DND-41 (cell line): Measurements from ENCODE around the gene CLEC12A.

Experiments used
- EZH2 ChIP-seq: IDR thresholded peaks from 3 replicates; pipeline ENCODE4 v1.6.1; 2012; ENCODE audit warnings: borderline replicate concordance, low read depth, mild to moderate bottlenecking, moderate library complexity, low read length, inconsistent platforms; ENCODE audit not compliant: severe bottlenecking
- TF ChIP-seq, protein P1 (sequence below): IDR thresholded peaks from 2 replicates; pipeline ENCODE4 v1.5.1; 2012; ENCODE audit warnings: borderline replicate concordance, low read length, moderate library complexity, mild to moderate bottlenecking; ENCODE audit not compliant: poor library complexity, severe bottlenecking; ENCODE audit errors: extremely low read depth

DNA sequence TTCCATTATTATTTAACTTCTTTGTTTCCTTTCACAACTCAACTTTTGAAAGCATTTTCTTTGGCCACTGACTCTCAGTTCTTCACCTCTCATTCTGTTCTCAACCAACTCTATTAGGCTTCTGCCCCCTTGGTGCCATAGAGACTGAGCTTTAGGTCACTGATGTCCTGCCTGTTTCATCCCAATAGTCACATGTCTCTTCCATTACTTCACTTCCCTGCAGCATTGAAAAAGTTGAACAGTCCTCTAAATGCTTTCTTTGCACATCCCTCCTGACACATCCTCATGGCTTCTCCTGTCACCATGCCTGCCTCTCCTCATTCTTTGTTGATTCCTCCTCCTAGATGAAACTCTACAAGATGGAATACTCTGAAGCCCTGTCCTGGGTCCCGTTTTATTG is 2.7 kb downstream of the CLEC12A start:
- no peak for TF ChIP-seq EZH2
- TF ChIP-seq, protein P1, sequence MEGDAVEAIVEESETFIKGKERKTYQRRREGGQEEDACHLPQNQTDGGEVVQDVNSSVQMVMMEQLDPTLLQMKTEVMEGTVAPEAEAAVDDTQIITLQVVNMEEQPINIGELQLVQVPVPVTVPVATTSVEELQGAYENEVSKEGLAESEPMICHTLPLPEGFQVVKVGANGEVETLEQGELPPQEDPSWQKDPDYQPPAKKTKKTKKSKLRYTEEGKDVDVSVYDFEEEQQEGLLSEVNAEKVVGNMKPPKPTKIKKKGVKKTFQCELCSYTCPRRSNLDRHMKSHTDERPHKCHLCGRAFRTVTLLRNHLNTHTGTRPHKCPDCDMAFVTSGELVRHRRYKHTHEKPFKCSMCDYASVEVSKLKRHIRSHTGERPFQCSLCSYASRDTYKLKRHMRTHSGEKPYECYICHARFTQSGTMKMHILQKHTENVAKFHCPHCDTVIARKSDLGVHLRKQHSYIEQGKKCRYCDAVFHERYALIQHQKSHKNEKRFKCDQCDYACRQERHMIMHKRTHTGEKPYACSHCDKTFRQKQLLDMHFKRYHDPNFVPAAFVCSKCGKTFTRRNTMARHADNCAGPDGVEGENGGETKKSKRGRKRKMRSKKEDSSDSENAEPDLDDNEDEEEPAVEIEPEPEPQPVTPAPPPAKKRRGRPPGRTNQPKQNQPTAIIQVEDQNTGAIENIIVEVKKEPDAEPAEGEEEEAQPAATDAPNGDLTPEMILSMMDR = no peak
